ENCODE data around the gene CNGB1.

GRCh38 chr16:57960310-57960709 is 10.6 kb downstream of the CNGB1 start:
- TF ChIP-seq CTCF (optimal IDR thresholded peaks at IDR 0.05 in 1 of 3, IDR thresholded peaks at IDR 0.05 in 1 of 3, conservative IDR thresholded peaks at IDR 0.05 in 1 of 3; ENCODE audit: extremely low read depth in 1 of 3, insufficient read depth in 2 of 3, low read length in 3 of 3) (no peak), EZH2 (IDR thresholded peaks at IDR 0.05; ENCODE audit: low read length) (no peak)

Measured in keratinocyte (primary cell).